Measurements from ENCODE around the gene EXOSC10. TPM values are rescaled to one million over a fixed set of nuclear protein-coding genes. Genes with fewer than 3 reads are reported as not detected.

Gene EXOSC10
- total and polyA plus RNA-seq, 2 of the 13 experiments (the other 11 are each of a cell fraction or from before 2014, with no cell fraction given), result 48.4 to 67.6 TPM

DNA sequence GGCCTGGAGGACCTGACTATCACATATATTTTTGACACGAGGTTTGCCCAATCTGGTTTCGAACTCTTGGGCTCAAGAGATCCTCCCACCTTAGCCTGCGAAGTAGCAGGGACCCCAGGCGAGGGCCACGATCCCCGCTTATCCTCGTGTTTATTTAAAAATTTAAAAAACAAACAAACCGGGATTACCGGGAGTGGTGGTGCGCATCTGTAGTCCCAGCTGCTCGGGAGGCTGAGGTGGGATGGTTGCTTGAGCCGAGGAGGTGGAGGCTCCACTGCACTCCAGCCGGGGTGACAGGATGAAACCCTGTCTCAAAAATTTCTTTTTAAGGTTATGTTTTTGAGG is 452 bp upstream of the EXOSC10 start (continued):
- TF ChIP-seq, protein P1, sequence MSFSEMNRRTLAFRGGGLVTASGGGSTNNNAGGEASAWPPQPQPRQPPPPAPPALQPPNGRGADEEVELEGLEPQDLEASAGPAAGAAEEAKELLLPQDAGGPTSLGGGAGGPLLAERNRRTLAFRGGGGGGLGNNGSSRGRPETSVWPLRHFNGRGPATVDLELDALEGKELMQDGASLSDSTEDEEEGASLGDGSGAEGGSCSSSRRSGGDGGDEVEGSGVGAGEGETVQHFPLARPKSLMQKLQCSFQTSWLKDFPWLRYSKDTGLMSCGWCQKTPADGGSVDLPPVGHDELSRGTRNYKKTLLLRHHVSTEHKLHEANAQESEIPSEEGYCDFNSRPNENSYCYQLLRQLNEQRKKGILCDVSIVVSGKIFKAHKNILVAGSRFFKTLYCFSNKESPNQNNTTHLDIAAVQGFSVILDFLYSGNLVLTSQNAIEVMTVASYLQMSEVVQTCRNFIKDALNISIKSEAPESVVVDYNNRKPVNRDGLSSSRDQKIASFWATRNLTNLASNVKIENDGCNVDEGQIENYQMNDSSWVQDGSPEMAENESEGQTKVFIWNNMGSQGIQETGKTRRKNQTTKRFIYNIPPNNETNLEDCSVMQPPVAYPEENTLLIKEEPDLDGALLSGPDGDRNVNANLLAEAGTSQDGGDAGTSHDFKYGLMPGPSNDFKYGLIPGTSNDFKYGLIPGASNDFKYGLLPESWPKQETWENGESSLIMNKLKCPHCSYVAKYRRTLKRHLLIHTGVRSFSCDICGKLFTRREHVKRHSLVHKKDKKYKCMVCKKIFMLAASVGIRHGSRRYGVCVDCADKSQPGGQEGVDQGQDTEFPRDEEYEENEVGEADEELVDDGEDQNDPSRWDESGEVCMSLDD (CRISPR knock-in tag; IDR thresholded peaks at IDR 0.05; ENCODE audit: borderline replicate concordance), result no peak
- no peak for TF ChIP-seq NBN (conservative IDR thresholded peaks at IDR 0.05)
- TF ChIP-seq, protein P2, sequence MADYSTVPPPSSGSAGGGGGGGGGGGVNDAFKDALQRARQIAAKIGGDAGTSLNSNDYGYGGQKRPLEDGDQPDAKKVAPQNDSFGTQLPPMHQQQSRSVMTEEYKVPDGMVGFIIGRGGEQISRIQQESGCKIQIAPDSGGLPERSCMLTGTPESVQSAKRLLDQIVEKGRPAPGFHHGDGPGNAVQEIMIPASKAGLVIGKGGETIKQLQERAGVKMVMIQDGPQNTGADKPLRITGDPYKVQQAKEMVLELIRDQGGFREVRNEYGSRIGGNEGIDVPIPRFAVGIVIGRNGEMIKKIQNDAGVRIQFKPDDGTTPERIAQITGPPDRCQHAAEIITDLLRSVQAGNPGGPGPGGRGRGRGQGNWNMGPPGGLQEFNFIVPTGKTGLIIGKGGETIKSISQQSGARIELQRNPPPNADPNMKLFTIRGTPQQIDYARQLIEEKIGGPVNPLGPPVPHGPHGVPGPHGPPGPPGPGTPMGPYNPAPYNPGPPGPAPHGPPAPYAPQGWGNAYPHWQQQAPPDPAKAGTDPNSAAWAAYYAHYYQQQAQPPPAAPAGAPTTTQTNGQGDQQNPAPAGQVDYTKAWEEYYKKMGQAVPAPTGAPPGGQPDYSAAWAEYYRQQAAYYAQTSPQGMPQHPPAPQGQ (CRISPR knock-in tag; IDR thresholded peaks at IDR 0.05; ENCODE audit: borderline replicate concordance), result no peak
- TF ChIP-seq ZNF274 (CRISPR knock-in tag; IDR thresholded peaks at IDR 0.05), result no peak
- TF ChIP-seq ZNF501 (CRISPR knock-in tag; IDR thresholded peaks at IDR 0.05), result peak; percentile 41; the same call in 1 of the 2 replicates
- TF ChIP-seq, protein P3, sequence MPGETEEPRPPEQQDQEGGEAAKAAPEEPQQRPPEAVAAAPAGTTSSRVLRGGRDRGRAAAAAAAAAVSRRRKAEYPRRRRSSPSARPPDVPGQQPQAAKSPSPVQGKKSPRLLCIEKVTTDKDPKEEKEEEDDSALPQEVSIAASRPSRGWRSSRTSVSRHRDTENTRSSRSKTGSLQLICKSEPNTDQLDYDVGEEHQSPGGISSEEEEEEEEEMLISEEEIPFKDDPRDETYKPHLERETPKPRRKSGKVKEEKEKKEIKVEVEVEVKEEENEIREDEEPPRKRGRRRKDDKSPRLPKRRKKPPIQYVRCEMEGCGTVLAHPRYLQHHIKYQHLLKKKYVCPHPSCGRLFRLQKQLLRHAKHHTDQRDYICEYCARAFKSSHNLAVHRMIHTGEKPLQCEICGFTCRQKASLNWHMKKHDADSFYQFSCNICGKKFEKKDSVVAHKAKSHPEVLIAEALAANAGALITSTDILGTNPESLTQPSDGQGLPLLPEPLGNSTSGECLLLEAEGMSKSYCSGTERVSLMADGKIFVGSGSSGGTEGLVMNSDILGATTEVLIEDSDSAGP (CRISPR knock-in tag; IDR thresholded peaks at IDR 0.05; ENCODE audit: borderline replicate concordance), result no peak
- no peak for TF ChIP-seq FOXK2 (IDR thresholded peaks at IDR 0.05)
- TF ChIP-seq, protein P4, sequence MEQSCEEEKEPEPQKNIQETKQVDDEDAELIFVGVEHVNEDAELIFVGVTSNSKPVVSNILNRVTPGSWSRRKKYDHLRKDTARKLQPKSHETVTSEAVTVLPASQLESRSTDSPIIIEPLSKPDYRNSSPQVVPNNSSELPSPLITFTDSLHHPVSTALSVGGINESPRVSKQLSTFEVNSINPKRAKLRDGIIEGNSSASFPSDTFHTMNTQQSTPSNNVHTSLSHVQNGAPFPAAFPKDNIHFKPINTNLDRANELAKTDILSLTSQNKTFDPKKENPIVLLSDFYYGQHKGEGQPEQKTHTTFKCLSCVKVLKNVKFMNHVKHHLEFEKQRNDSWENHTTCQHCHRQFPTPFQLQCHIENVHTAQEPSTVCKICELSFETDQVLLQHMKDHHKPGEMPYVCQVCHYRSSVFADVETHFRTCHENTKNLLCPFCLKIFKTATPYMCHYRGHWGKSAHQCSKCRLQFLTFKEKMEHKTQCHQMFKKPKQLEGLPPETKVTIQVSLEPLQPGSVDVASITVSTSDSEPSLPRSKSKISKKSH (CRISPR knock-in tag; IDR thresholded peaks at IDR 0.05; ENCODE audit: borderline replicate concordance), result no peak
- no peak for TF ChIP-seq CHD2 (IDR thresholded peaks at IDR 0.05; ENCODE audit: low read depth, low read length)
- no peak for TF ChIP-seq ZNF703 (CRISPR knock-in tag; IDR thresholded peaks at IDR 0.05; ENCODE audit: borderline replicate concordance)
- TF ChIP-seq PRMT3 (CRISPR knock-in tag; IDR thresholded peaks at IDR 0.05; ENCODE audit: borderline replicate concordance, low read depth), result no peak
- TF ChIP-seq TAF1 (CRISPR knock-in tag; IDR thresholded peaks at IDR 0.05), result no peak
- peak; percentile 50; the same call in 1 of the 2 replicates for TF ChIP-seq ZBTB38 (CRISPR knock-in tag; IDR thresholded peaks at IDR 0.05)
- no peak for TF ChIP-seq ARNTL (CRISPR knock-in tag; IDR thresholded peaks at IDR 0.05)
- no peak for TF ChIP-seq MAF1 (CRISPR knock-in tag; IDR thresholded peaks at IDR 0.05; ENCODE audit: borderline replicate concordance)
- TF ChIP-seq SSRP1 (CRISPR knock-in tag; IDR thresholded peaks at IDR 0.05), result no peak
- no peak for TF ChIP-seq REL (CRISPR knock-in tag; conservative IDR thresholded peaks at IDR 0.05)
- TF ChIP-seq ZNF563 (CRISPR knock-in tag; IDR thresholded peaks at IDR 0.05), result no peak
- no peak for TF ChIP-seq CHCHD3 (CRISPR knock-in tag; IDR thresholded peaks at IDR 0.05)

All from HepG2 (cell line).